SIG-M5 (cell line): Measurements from ENCODE around the gene A4GALT.

Experiments
- DNase-seq: peaks from one replicate; lab custom pipeline; 2025; lab: John Stamatoyannopoulos, UW

A4GALT gene

GRCh38 chr22:42702675-42703074 is 18.0 kb downstream of the A4GALT start:
- DNase-seq: no peak

- DNase-seq: no peak
Observed at GRCh38 chr22:42701694-42702093, 19.0 kb downstream of the A4GALT start.

DNA sequence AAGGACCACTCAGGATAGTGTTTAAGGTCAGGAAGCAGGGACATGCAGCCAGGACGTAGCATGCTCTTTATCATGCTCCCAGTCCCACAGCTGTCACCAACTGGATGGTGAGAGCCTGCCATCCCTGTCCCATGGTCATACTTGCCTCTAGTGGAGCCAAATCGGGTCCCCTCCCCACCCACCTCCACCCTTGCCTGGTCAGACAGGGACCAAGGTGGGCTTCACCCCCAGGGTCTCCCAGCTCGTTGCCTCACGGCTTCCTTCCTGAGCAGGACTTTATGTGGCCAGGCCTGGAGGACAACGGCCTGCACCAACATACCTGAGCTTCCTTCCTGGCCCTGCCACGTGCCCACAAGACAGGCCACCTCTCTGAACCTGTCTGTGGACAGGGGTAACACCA is 19.8 kb downstream of the A4GALT start:
- DNase-seq: no peak

GRCh38 chr22:42700355-42700754 is 20.3 kb downstream of the A4GALT start:
- DNase-seq: no peak

DNA sequence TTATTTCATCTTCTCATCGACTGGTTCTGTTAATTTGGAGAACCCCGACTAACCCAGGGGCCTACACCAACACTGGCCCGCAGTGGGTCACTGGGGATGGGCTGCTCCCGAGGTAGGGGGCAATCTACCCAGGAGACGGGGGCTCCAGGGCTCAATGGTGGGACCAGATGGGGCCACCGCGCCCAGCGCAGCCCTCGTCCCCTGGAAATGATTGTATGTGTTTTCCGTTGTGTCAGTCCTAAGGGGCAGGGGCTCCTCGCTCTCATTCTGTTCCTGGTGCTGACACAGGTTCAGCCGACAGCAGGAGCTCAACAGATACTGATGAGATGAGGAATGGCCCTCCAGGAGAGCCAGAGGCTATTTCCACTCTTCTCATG is 20.7 kb downstream of the A4GALT start:
- no peak for DNase-seq

- no peak for DNase-seq
Observed at GRCh38 chr22:42699281-42699975, 21.2 kb downstream of the A4GALT start.

- DNase-seq: no peak
Observed at GRCh38 chr22:42697542-42698013, 23.1 kb downstream of the A4GALT start.

DNA sequence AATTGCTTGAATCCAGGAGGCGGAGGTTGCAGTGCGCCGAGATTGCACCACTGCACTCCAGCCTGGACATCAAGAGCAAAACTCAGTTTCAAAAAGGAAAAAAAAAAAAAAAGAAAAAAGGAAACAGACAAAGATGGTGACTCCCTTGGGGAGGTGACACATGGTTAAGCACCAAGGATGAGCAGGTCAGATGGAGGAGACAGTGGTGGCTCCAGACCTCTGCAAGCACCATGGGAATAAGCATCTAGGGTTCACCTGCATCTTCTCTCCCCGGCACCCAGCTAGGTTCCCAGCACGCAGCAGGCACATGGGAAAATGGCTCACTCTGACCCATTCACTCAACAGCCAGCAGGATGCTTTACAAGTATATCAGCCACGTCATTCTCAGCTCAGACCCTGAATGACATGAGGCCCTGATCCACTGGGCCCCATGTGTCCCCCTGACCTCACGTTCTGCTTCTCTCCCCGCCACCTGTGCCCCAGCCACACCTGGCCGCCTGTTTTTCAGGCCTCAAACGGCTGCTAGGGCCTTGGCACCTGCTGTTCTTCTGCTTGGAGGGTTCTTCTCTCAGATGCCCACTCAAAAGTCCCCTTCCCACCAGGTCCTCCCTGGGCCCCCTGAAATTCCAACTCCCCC is 24.2 kb downstream of the A4GALT start:
- no peak for DNase-seq

- DNase-seq: no peak
Observed at GRCh38 chr22:42695294-42695693, 25.4 kb downstream of the A4GALT start.

DNA sequence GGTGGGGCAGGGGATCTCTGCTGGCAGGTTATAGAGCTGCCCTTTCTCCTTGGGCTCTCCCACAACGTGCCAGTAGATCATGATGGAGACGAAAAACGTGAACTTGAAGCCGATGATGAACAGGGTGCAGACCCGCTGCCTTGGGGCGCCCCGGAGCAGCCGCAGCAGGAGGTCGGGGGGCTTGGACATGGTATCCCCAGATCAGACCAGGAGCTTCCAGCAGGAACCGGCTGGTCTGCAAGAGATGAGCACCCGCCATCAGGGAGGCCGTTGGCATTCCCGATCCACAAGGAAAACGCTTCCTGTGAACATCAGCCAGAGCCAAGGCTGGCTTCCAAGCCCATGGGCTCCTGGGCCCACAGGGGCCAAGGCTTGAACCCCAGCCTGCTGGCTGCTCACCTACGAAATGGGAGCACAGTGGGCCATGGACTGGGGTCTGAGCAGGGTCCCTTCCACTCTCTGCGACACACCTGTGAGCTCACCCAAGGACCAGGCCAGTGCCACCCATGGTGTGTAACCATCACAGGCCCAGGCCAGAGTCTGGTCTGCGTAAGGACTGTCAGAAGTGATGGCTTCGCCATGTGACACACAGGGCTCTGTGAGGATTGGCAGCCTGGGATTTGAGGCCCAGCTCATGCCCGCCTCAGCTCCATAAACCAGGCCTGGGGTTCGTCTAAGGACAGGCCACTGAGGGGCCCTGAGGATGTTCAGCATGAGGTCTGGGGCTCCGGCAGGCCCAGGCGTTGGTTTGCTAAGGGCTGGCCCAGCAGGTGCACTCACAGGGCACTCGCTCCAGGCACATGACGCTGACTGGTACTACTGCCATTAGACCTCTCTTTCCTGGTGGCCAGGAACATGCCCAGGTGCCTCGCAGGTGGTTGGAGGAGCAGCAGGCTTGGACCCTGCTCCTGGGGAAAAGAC is 26.6 kb downstream of the A4GALT start:
- DNase-seq: no peak

DNA sequence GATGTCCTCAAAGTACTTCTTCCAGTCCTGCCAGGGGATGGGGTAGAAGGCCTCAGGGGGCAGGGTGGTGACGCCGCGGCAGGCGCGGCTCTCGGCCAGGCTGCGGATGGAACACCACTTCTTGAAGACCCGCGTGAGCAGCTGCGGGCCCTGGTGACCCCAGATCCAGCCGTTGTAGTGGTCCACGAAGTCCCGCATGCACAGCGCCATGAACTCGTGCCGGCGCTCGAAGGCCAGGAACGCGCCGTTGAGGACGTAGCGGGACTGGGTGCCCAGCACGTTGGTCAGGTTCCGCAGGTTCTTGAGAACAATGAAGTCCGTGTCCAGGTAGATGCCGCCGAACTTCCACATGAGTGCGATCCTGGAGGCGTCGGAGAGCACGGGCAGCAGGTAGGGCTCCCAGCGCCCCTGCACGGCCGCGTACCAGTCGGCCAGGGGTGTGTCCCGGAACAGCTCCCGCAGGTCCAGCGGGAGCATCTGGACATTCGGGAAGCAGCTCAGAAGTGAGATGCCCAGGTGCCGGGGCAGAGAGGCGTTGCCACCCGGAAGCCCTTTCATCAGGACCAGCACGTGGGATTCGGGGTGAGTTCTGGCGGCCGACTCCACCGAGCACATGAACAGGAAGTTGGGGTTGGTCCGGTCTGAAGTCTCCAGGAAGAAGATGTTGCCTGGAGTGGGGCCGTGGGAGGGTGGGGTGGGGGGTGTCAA is 27.5 kb downstream of the A4GALT start:
- DNase-seq: no peak

- no peak for DNase-seq
Observed at GRCh38 chr22:42692239-42693054, 28.2 kb downstream of the A4GALT start.

GRCh38 chr22:42691440-42691839 is 29.2 kb downstream of the A4GALT start:
- DNase-seq: no peak

- no peak for DNase-seq
Observed at GRCh38 chr22:42688241-42689211, 32.1 kb downstream of the A4GALT start.

- DNase-seq: no peak
Observed at GRCh38 chr22:42686756-42687491, 33.7 kb downstream of the A4GALT start.

DNA sequence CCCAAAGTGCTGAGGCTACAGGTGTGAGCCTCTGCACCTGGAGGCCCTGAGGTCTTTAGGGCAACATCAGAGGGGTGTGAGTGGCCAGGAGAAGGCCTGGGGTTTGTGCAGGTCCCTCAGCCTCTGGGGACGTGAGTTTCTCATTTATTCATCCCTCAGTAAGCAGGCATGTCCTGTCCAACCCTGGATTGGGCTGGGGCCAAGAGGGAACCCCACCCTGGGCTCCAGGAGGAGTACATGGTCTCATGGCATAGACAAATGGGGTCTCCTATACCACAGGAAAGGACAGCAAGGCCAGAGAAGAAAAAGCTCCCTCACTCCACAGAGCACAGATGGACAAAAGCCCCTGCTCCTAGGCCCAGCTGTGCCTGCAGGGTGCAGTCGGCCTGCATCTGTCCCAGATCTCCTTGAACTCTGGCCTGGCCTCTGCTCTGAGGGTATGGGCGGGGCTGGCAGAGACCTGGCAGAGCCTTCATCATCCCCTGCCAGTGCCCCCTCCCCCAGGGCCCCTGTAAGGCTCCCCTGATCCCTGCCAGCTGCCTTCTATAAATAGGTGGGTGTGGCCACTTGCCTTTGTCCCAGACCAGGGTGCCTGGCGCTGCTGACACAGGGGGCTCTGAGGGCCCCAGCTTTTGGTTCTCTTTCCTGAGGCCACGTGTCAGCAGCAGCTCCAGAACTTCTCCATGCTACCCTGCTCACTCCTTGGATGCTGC is 34.6 kb downstream of the A4GALT start:
- DNase-seq: no peak

- no peak for DNase-seq
Observed at GRCh38 chr22:42684462-42685195, 36.0 kb downstream of the A4GALT start.
